ENCODE data around the gene SH3RF2. TPM values are rescaled to one million over a fixed set of nuclear protein-coding genes. Genes with fewer than 3 reads are reported as not detected.

SH3RF2 gene
- total and polyA plus RNA-seq, 2 of the 13 experiments (the other 11 are each of a cell fraction or from before 2014, with no cell fraction given): 2.6 to 3.7 TPM

GRCh38 chr5:145975361-145976066 is 39.1 kb downstream of the SH3RF2 start (continued):
- TF ChIP-seq ETS1 (CRISPR knock-in tag; IDR thresholded peaks at IDR 0.05) (no peak), ZNF652 (CRISPR knock-in tag; IDR thresholded peaks at IDR 0.05; ENCODE audit: borderline replicate concordance, low read depth) (peak; percentile 57; the same call in 1 of the 2 replicates), HNF4A (CRISPR knock-in tag; IDR thresholded peaks at IDR 0.05) (peak; percentile 85), SALL1 (CRISPR knock-in tag; IDR thresholded peaks at IDR 0.05) (peak; percentile 89), ZNF720 (CRISPR knock-in tag; IDR thresholded peaks at IDR 0.05) (no peak), ZNF577 (CRISPR knock-in tag; IDR thresholded peaks at IDR 0.05; ENCODE audit: borderline replicate concordance, low read depth) (no peak), CEBPG (CRISPR knock-in tag; IDR thresholded peaks at IDR 0.05) (peak; percentile 59), HNRNPK (IDR thresholded peaks at IDR 0.05; ENCODE audit: low read depth, low read length, poor library complexity, severe bottlenecking) (no peak), BHLHE40 (IDR thresholded peaks at IDR 0.05; ENCODE audit: low read length) (no peak), ZNF292 (CRISPR knock-in tag; IDR thresholded peaks at IDR 0.05; ENCODE audit: borderline replicate concordance, low read depth) (peak; percentile 92; the same call in 1 of the 2 replicates), ZNF530 (CRISPR knock-in tag; IDR thresholded peaks at IDR 0.05; ENCODE audit: low read depth) (no peak), ZNF552 (CRISPR knock-in tag; IDR thresholded peaks at IDR 0.05; ENCODE audit: borderline replicate concordance) (no peak), EP300 (IDR thresholded peaks at IDR 0.05; ENCODE audit: low read depth in 2 of 2, low read length in 2 of 2) (peak in 1 of 2 experiments; percentile 48; a peak in 1 of 4 replicates), EP300 (CRISPR knock-in tag; IDR thresholded peaks at IDR 0.05; ENCODE audit: borderline replicate concordance) (no peak; the same call in 1 of the 2 replicates), KMT2B (CRISPR knock-in tag; IDR thresholded peaks at IDR 0.05) (0 out of 2 replicates have a peak, but pooled peaks have one; percentile 35), ZNF263 (CRISPR knock-in tag; IDR thresholded peaks at IDR 0.05) (no peak), SIX1 (CRISPR knock-in tag; IDR thresholded peaks at IDR 0.05; ENCODE audit: borderline replicate concordance) (0 out of 2 replicates have a peak, but pooled peaks have one; percentile 33), TBX3 (IDR thresholded peaks at IDR 0.05; ENCODE audit: borderline replicate concordance) (no peak), KLF16 (CRISPR knock-in tag; IDR thresholded peaks at IDR 0.05) (peak in 1 of 2 experiments; percentile 61; a peak in 2 of 4 replicates), CAMTA2 (CRISPR knock-in tag; IDR thresholded peaks at IDR 0.05; ENCODE audit: borderline replicate concordance) (no peak), CSRNP2 (CRISPR knock-in tag; conservative IDR thresholded peaks at IDR 0.05; ENCODE audit: low read depth) (no peak)
- TF ChIP-seq, protein P1, sequence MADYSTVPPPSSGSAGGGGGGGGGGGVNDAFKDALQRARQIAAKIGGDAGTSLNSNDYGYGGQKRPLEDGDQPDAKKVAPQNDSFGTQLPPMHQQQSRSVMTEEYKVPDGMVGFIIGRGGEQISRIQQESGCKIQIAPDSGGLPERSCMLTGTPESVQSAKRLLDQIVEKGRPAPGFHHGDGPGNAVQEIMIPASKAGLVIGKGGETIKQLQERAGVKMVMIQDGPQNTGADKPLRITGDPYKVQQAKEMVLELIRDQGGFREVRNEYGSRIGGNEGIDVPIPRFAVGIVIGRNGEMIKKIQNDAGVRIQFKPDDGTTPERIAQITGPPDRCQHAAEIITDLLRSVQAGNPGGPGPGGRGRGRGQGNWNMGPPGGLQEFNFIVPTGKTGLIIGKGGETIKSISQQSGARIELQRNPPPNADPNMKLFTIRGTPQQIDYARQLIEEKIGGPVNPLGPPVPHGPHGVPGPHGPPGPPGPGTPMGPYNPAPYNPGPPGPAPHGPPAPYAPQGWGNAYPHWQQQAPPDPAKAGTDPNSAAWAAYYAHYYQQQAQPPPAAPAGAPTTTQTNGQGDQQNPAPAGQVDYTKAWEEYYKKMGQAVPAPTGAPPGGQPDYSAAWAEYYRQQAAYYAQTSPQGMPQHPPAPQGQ (CRISPR knock-in tag; IDR thresholded peaks at IDR 0.05; ENCODE audit: borderline replicate concordance): 0 out of 2 replicates have a peak, but pooled peaks have one; percentile 27
